ENCODE data around the gene CDH4.

Gene CDH4

GRCh38 chr20:61986762-61987321, 734.8 kb downstream of the CDH4 start:
- DNase-seq (ENCODE audit: low read depth, low spot score): no peak

GRCh38 chr20:61988665-61989064, 736.6 kb downstream of the CDH4 start:
- no peak for DNase-seq (ENCODE audit: low read depth, low spot score)

GRCh38 chr20:61989741-61990140, 737.7 kb downstream of the CDH4 start:
- DNase-seq (ENCODE audit: low read depth, low spot score): no peak
